Measurements from ENCODE around the gene CPXM2.

The CPXM2 gene

GRCh38 chr10:123786896-123787295 is 104.7 kb downstream of the CPXM2 start:
- H3K4me3 ChIP-seq (ENCODE audit: low read length), result no peak overlapping the region
- no peak for DNase-seq (ENCODE audit: low read depth, low spot score)

- no peak for DNase-seq (ENCODE audit: low read depth, low spot score)
- H3K4me3 ChIP-seq (ENCODE audit: low read length), result no peak overlapping the region
Measured at GRCh38 chr10:123786306-123786705, 105.3 kb downstream of the CPXM2 start.

GRCh38 chr10:123784646-123785045 is 107.0 kb downstream of the CPXM2 start:
- H3K4me3 ChIP-seq (ENCODE audit: low read length), result no peak overlapping the region

GRCh38 chr10:123784216-123784615 is 107.4 kb downstream of the CPXM2 start:
- DNase-seq (ENCODE audit: low read depth, low spot score), result no peak
- H3K4me3 ChIP-seq (ENCODE audit: low read length), result no peak overlapping the region

More at GRCh38 chr10:123784646-123785045, 107.0 kb downstream of the CPXM2 start:
- no peak for DNase-seq (ENCODE audit: low read depth, low spot score)

- H3K4me3 ChIP-seq (ENCODE audit: low read length), result no peak overlapping the region
- no peak for DNase-seq (ENCODE audit: low read depth, low spot score)
Measured at GRCh38 chr10:123783296-123783695, 108.3 kb downstream of the CPXM2 start.

- DNase-seq (ENCODE audit: low read depth, low spot score), result no peak
- no peak overlapping the region for H3K4me3 ChIP-seq (ENCODE audit: low read length)
Measured at GRCh38 chr10:123782549-123782948, 109.1 kb downstream of the CPXM2 start.

- no peak for DNase-seq (ENCODE audit: low read depth, low spot score)
- H3K4me3 ChIP-seq (ENCODE audit: low read length), result no peak overlapping the region
Measured at GRCh38 chr10:123781956-123782500, 109.6 kb downstream of the CPXM2 start.

- H3K4me3 ChIP-seq (ENCODE audit: low read length), result no peak overlapping the region
- no peak for DNase-seq (ENCODE audit: low read depth, low spot score)
Measured at GRCh38 chr10:123781324-123781900, 110.2 kb downstream of the CPXM2 start.

GRCh38 chr10:123778719-123779517 is 112.7 kb downstream of the CPXM2 start:
- DNase-seq (ENCODE audit: low read depth, low spot score), result no peak
- no peak overlapping the region for H3K4me3 ChIP-seq (ENCODE audit: low read length)

GRCh38 chr10:123777881-123778280 is 113.7 kb downstream of the CPXM2 start:
- DNase-seq (ENCODE audit: low read depth, low spot score), result no peak

GRCh38 chr10:123774132-123774742 is 117.4 kb downstream of the CPXM2 start:
- H3K4me3 ChIP-seq (ENCODE audit: low read length), result no peak overlapping the region
- DNase-seq (ENCODE audit: low read depth, low spot score), result no peak

More at GRCh38 chr10:123777881-123778280, 113.7 kb downstream of the CPXM2 start:
- H3K4me3 ChIP-seq (ENCODE audit: low read length), result no peak overlapping the region

GRCh38 chr10:123772645-123773508 is 118.7 kb downstream of the CPXM2 start:
- peak; percentile 34 for DNase-seq (ENCODE audit: low read depth, low spot score)
- H3K4me3 ChIP-seq (ENCODE audit: low read length), result no peak overlapping the region

GRCh38 chr10:123771877-123772644 is 119.5 kb downstream of the CPXM2 start:
- H3K4me3 ChIP-seq (ENCODE audit: low read length), result no peak overlapping the region
- DNase-seq (ENCODE audit: low read depth, low spot score), result no peak

- DNase-seq (ENCODE audit: low read depth, low spot score), result no peak
- no peak overlapping the region for H3K4me3 ChIP-seq (ENCODE audit: low read length)
Measured at GRCh38 chr10:123769647-123770046, 122.0 kb downstream of the CPXM2 start.

- no peak for DNase-seq (ENCODE audit: low read depth, low spot score)
- H3K4me3 ChIP-seq (ENCODE audit: low read length), result no peak overlapping the region
Measured at GRCh38 chr10:123766761-123767160, 124.8 kb downstream of the CPXM2 start.

- H3K4me3 ChIP-seq (ENCODE audit: low read length), result no peak overlapping the region
- DNase-seq (ENCODE audit: low read depth, low spot score), result no peak
Measured at GRCh38 chr10:123766012-123766411, 125.6 kb downstream of the CPXM2 start.

GRCh38 chr10:123761666-123762230 is 129.9 kb downstream of the CPXM2 start:
- no peak overlapping the region for H3K4me3 ChIP-seq (ENCODE audit: low read length)
- DNase-seq (ENCODE audit: low read depth, low spot score), result no peak

- H3K4me3 ChIP-seq (ENCODE audit: low read length), result no peak overlapping the region
- DNase-seq (ENCODE audit: low read depth, low spot score), result no peak
Measured at GRCh38 chr10:123761038-123761428, 130.6 kb downstream of the CPXM2 start.
